Measurements from ENCODE around the gene VANGL1. TPM values are rescaled to one million over a fixed set of nuclear protein-coding genes. Genes with fewer than 3 reads are reported as not detected.

VANGL1 gene
- total RNA-seq, 4 donors from 2014 or later = 17.7 to 33.6 (median 26.2) TPM

DNA sequence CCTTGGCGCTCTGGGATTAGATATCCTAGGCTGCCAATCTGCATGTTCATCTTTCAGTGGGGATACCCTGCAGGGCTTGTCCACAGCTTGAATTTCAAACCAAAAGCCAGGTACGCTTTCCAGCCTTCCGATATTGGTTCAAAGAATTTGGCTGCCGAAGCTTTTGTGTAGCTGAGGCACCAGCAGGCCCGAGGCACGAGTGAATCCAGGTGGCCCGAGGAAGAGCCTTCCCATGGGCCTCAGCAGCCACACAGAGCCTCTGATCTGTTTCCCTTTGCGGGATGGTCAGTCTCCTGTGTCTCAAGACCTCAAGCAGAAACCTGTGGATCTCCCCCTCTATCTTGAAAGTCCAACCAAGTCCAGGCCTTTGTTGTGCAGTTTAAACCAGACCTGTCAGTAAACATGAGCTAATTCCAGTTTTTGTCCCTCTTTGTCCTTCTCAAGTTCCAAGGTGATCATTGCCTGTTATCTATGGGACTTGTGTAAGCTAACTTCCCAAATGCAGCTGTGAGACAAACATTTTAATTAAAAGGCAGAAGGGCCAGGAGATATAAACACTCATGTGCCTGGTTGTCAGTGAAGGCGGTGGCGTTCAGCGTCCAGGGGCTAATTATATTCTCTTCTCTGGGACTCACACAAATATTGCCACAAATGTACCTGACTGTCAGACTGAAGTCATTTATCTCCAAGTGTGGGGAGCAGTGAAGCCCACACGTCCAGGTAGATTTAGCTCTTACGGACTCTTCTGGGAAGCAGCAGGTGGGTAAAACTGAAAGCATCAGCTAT, 30.6 kb downstream of the VANGL1 start:
- DNase-seq (ENCODE audit: low spot score in 2 of 2) = no peak
- Histone ChIP-seq H3K27me3 (no peaks in the 10 kb centered on the region), H3K36me3 (peaks cover 20% of the 10 kb centered on the region), H3K4me1 (peaks cover 28% of the 10 kb centered on the region), H3K9me3 (no peaks in the 10 kb centered on the region), H3K4me3 (no peak overlapping the region), H3K27ac (no peak overlapping the region)
- TF ChIP-seq POLR2AphosphoS5 (IDR thresholded peaks at IDR 0.05) = no peak
- TF ChIP-seq, protein P1, sequence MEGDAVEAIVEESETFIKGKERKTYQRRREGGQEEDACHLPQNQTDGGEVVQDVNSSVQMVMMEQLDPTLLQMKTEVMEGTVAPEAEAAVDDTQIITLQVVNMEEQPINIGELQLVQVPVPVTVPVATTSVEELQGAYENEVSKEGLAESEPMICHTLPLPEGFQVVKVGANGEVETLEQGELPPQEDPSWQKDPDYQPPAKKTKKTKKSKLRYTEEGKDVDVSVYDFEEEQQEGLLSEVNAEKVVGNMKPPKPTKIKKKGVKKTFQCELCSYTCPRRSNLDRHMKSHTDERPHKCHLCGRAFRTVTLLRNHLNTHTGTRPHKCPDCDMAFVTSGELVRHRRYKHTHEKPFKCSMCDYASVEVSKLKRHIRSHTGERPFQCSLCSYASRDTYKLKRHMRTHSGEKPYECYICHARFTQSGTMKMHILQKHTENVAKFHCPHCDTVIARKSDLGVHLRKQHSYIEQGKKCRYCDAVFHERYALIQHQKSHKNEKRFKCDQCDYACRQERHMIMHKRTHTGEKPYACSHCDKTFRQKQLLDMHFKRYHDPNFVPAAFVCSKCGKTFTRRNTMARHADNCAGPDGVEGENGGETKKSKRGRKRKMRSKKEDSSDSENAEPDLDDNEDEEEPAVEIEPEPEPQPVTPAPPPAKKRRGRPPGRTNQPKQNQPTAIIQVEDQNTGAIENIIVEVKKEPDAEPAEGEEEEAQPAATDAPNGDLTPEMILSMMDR (IDR thresholded peaks at IDR 0.05) = no peak
- no peak for TF ChIP-seq POLR2A (IDR thresholded peaks at IDR 0.05)
- TF ChIP-seq EP300 (IDR thresholded peaks at IDR 0.05) = no peak
- WGBS = 92% methylated on average over 13 of the region's 13 CpGs

DNA sequence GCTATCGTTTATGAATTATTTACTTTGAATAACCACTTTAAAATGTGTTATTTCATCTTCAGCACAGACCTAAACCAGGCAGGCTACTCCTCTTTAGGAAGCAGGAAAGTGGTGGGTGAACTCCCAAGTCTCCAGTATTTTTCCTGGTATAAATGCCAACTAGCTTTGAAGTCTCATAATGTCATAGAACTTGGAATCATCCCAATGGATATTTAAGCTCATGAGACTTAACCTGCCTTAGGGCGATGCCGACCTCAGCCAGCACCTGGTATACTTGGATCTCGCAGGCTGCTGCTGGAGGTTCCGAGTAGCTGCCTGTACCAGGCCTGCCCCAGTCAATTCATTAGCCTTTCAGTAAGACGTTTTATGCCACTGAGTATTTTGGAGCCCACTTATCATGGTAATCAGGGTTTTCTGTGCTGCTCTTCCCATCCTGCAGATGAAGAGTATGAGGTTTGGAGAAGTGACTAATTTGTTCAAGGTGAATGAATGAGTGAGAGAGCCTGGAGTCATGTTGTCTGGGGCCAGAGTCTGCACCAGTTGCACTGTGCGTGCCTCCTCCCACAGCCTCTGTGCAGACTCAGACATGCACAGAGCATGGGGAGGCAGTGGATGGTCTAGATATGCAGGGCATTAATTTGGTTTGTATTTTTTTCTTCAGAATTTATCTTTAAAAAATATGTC, 34.9 kb downstream of the VANGL1 start:
- no peak overlapping the region for H3K4me3 ChIP-seq
- H3K36me3 ChIP-seq = peaks cover 9% of the 10 kb centered on the region
- WGBS = 58% methylated on average over 7 of the region's 7 CpGs
- no peaks in the 10 kb centered on the region for H3K9me3 ChIP-seq
- DNase-seq (ENCODE audit: low spot score in 2 of 2) = no peak
- no peaks in the 10 kb centered on the region for H3K27me3 ChIP-seq
- no peak overlapping the region for H3K27ac ChIP-seq
- TF ChIP-seq, protein P1 (IDR thresholded peaks at IDR 0.05) = no peak
- TF ChIP-seq POLR2A (IDR thresholded peaks at IDR 0.05) = no peak
- TF ChIP-seq POLR2AphosphoS5 (IDR thresholded peaks at IDR 0.05) = no peak
- no peak for TF ChIP-seq EP300 (IDR thresholded peaks at IDR 0.05)
- peaks cover 53% of the 10 kb centered on the region for H3K4me1 ChIP-seq

DNA sequence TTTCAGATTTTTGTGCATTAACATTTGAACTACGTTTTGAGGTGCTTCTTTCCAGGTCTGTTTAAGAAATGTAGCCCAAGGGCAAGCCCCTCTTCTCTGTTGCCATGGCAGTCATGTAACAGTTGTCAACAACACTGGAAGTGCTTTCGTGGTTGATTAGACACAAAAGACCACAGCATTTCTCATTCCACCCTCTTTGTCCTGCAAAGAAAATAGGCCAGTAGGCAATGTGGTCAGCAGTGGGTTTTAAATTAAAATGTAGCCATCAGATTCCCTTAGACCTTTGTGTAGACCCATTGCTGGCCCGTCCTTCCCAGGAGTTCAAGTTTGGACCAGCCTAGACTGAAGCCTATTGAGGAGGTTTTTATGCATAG, 35.4 kb downstream of the VANGL1 start:
- DNase-seq (ENCODE audit: low spot score in 2 of 2) = no peak
- H3K27ac ChIP-seq = no peak overlapping the region

DNA sequence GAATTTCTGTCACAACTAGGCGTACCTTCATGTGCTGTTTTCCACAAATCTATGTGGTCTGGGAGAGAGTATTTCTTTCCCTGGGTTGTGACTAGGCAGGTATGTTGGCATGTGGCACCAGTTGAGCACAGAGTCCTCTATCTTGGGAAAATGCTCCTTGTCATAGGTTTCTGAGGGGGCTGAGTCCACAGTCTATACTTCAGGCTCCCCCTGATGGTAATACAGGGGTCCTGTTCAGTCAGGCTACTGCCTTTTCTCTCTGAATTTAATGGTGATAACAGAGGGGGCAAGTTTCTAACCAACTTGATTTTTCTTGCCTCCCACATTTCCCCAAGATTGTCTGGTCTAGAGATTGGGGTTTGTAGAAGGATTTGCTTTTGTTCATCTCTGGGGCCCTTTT, 35.8 kb downstream of the VANGL1 start:
- H3K27me3 ChIP-seq = no peaks in the 10 kb centered on the region
- no peak overlapping the region for H3K4me3 ChIP-seq
- no peaks in the 10 kb centered on the region for H3K9me3 ChIP-seq
- peaks cover 5% of the 10 kb centered on the region for H3K36me3 ChIP-seq
- TF ChIP-seq, protein P1 (IDR thresholded peaks at IDR 0.05) = no peak
- no peak for TF ChIP-seq POLR2AphosphoS5 (IDR thresholded peaks at IDR 0.05)
- no peak for TF ChIP-seq POLR2A (IDR thresholded peaks at IDR 0.05)
- TF ChIP-seq EP300 (IDR thresholded peaks at IDR 0.05) = no peak
- H3K4me1 ChIP-seq = peaks cover 48% of the 10 kb centered on the region
- no peak overlapping the region for H3K27ac ChIP-seq
- DNase-seq (ENCODE audit: low spot score in 2 of 2) = no peak
- 94% methylated on average over 1 of the region's 1 CpG for WGBS

More for the DNA sequence above, 35.4 kb downstream of the VANGL1 start:
- no peaks in the 10 kb centered on the region for H3K27me3 ChIP-seq
- H3K4me1 ChIP-seq = peaks cover 48% of the 10 kb centered on the region
- peaks cover 9% of the 10 kb centered on the region for H3K36me3 ChIP-seq
- TF ChIP-seq, protein P1 (IDR thresholded peaks at IDR 0.05) = no peak
- TF ChIP-seq POLR2AphosphoS5 (IDR thresholded peaks at IDR 0.05) (no peak), EP300 (IDR thresholded peaks at IDR 0.05) (no peak), POLR2A (IDR thresholded peaks at IDR 0.05) (no peak)
- 43% methylated on average over 3 of the region's 3 CpGs for WGBS
- H3K9me3 ChIP-seq = no peaks in the 10 kb centered on the region
- no peak overlapping the region for H3K4me3 ChIP-seq

DNA sequence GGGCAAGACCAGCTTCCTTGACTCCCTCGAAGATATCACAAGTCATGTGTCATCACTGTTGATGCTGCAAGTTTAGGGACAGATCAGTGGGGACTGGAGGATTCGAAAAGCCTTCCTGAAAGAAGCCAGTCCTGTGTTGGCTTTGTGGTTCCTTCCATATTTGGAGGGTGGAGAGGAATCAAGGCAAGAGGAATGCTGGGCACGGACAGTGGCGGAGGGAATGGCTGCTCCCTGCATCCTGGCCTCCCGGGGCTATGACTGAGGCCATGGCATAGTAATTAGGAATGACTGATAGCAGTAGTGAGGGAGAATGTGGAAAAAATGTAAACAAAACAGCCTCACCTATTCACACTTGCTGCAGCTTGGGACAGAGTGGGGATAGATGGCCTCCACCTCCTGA, 36.4 kb downstream of the VANGL1 start:
- no peak for DNase-seq (ENCODE audit: low spot score in 2 of 2)
- no peak overlapping the region for H3K4me3 ChIP-seq
- peaks cover 48% of the 10 kb centered on the region for H3K4me1 ChIP-seq
- WGBS = 73% methylated on average over 5 of the region's 5 CpGs
- no peaks in the 10 kb centered on the region for H3K27me3 ChIP-seq
- H3K27ac ChIP-seq = peak overlapping the region; percentile 80
- H3K9me3 ChIP-seq = no peaks in the 10 kb centered on the region
- no peaks in the 10 kb centered on the region for H3K36me3 ChIP-seq
- no peak for TF ChIP-seq POLR2AphosphoS5 (IDR thresholded peaks at IDR 0.05)
- TF ChIP-seq, protein P1 (IDR thresholded peaks at IDR 0.05) = no peak
- no peak for TF ChIP-seq EP300 (IDR thresholded peaks at IDR 0.05)

Data from suprapubic skin (tissue), 4 donors.